HG02973 (cell line): ENCODE results near the gene MTRF1L.
"Not testable (repeated sequence)": the region's sequence is repeated elsewhere in the genome, so short reads cannot be mapped to it uniquely, and the experiment has no call there.

Source experiments
- ATAC-seq: cut with Tn5 transposase; IDR thresholded peaks from one replicate; pipeline ENCODE4 v1.9.1; 2021; ENCODE audit warnings: moderate library complexity; ENCODE audit not compliant: unreplicated experiment

The MTRF1L gene

DNA sequence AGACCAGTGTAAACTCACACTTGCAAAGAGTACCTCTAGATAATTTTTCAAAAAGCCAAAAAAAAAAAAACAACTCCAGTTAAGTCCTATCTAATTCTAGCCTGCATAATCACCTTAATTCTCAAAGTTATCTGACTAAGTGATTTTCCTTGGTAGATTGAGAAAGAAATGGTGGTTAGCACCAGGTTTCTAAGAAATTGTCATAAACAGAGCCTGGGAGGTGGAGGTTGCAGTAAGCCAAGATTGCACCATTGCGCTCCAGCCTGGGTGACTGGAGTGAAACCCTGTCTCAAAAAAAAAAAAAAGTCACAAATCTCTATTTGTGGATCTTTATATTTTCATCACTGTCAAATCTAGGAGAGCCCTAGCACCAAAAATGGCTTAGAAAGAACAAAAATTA lies 28.6 kb downstream of the MTRF1L start:
- no peak for ATAC-seq

DNA sequence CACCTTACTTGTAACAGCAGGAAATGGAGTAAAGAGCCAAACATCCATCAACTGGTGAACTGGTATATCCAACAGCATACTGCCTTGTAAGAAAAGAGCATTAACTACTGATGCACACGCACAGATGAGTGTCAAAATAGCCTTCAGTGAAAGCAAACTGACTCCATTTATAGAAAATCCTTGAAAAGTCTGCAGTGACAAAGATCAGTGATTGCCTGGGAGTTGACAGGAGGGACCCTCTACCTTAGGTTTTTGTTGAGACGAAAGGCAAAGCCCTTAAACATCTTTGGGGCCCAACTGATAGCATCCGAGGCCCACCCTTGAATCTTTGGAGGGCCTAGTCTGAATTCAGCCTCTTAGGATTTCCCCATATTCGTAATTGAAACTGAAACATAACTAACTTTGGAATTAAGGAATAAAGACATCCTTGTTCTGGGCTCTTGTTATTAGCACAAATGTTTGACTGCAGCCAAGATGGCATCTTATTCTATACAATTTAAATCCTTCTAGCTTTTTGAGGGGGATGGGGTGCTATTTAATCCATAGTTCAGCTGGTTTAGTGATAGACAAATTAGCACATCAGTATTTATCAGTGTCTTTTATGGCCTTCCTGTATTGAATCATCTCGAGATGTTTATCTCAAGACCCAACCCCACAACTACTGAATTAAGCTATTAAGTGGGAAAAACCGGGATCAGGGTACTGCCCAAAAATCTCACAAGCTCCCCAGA lies 32.7 kb downstream of the MTRF1L start:
- ATAC-seq = no peak

- not testable (repeated sequence) for ATAC-seq
These were observed 36.2 kb downstream of the MTRF1L start for GRCh38 chr6:152966168-152966894.

GRCh38 chr6:152959333-152959732 lies 43.2 kb downstream of the MTRF1L start:
- ATAC-seq = no peak

- no peak for ATAC-seq
These were observed 44.7 kb downstream of the MTRF1L start for GRCh38 chr6:152957796-152958195.

- ATAC-seq = no peak
These were observed 48.1 kb downstream of the MTRF1L start for GRCh38 chr6:152954443-152954842.

- ATAC-seq = no peak
These were observed 49.5 kb downstream of the MTRF1L start for GRCh38 chr6:152952866-152953509.

GRCh38 chr6:152952045-152952444 lies 50.5 kb downstream of the MTRF1L start:
- ATAC-seq = no peak

- no peak for ATAC-seq
These were observed 52.3 kb downstream of the MTRF1L start for GRCh38 chr6:152950240-152950639.

DNA sequence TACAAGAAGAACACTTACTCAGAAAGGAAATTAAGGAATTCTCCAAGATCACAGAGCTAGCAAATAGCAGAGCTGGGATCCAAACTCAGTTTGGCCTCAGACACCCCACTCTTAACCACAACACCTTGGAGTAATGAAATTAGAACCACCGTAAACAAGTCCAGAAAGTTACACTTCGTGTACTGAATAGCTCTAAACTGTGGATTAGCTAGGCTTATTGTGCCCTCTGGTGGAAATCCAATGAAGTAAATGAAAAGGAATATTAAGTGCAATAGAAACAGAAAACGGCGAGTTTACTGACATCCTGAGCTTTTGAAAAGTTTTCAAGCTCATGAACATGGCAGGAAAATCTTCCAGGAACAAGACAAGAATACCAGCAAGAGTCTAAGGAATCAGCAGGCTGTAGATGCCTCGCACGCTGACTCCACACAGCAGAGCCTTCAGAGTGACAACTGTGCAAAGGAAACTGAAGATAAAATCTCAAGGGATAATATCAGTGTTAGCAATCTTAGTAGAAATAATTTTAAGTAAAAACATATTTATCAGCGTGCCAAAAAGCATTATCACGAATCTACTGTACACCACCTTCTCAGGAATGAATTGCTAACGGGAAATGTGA lies 54.2 kb downstream of the MTRF1L start:
- ATAC-seq = peak; percentile 79

- ATAC-seq = no peak
These were observed 55.5 kb downstream of the MTRF1L start for GRCh38 chr6:152946995-152947394.

GRCh38 chr6:152946484-152946883 lies 56.0 kb downstream of the MTRF1L start:
- ATAC-seq = no peak

- ATAC-seq = no peak
These were observed 59.1 kb downstream of the MTRF1L start for GRCh38 chr6:152943260-152943897.

- no peak for ATAC-seq
These were observed 60.1 kb downstream of the MTRF1L start for GRCh38 chr6:152942319-152942869.

DNA sequence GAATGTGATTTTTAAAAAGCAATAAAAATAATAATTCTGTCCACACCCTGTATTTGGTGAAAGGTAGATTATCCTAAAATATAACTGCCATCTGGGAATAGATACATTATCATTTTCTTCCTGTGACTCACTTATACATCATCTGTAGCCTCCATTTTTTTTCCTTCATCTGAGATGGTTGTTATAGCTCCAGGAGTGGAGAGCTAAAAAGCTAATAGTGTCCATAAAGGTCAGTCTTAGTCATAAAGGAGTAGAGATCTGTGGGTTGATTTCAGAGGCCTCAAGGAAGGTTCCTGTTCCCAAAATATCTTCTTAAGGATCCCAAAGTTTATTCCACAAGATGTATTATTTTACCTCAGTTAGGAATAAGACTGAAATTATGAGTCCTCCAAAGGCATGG lies 60.8 kb downstream of the MTRF1L start:
- ATAC-seq = no peak
